ENCODE measurements around the gene ZNF620. TPM values are rescaled to one million over a fixed set of nuclear protein-coding genes. Genes with fewer than 3 reads are reported as not detected.

Gene ZNF620
- 0.66 and 1.0 TPM in 2 replicates for total RNA-seq

DNA sequence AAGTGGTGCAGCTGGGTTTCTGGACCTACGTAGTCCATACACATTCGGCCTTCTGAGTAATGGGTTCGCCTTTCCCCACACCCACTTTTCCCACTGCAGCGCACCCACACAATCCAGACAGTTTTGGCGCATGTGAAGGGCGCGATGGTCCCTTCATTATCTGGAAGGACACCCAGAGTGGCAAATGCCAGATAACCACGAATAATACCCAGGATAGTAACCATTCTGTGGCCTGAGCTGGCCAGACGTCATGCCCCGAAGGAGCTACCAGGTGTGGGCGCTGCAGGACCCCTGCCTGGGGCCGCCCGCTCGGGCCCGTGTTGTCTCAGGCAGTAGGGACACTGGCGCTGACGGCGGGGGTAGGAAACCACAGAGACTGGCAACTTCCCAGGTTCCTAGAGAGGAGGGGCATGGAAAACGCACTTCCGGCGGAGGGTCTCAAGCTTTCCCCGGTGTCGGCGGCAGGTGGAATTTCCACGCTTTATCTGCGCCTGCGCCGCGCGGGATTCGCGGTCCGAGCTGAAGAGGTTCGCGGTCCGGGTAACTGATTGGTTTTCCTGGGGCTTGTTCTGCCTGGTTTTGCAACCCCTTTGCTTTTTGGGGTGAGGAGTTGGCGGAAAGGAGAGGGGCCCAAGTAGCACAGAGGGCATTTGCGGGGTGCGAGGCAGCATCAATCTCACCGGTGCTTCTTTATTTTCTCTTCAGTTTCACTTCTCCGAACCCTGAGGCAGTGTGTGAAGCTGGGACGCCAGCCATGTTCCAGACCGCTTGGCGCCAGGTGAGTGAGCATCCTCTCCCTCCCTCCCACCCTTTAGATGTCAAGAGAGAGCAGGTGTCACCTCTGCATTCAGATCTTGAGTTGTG lies at the start of gene ZNF620:
ZNF620 (plus strand) TSS at position 441 of the 864 bp plus-strand sequence; CDS start at position 755, 314 bp downstream.

DNA sequence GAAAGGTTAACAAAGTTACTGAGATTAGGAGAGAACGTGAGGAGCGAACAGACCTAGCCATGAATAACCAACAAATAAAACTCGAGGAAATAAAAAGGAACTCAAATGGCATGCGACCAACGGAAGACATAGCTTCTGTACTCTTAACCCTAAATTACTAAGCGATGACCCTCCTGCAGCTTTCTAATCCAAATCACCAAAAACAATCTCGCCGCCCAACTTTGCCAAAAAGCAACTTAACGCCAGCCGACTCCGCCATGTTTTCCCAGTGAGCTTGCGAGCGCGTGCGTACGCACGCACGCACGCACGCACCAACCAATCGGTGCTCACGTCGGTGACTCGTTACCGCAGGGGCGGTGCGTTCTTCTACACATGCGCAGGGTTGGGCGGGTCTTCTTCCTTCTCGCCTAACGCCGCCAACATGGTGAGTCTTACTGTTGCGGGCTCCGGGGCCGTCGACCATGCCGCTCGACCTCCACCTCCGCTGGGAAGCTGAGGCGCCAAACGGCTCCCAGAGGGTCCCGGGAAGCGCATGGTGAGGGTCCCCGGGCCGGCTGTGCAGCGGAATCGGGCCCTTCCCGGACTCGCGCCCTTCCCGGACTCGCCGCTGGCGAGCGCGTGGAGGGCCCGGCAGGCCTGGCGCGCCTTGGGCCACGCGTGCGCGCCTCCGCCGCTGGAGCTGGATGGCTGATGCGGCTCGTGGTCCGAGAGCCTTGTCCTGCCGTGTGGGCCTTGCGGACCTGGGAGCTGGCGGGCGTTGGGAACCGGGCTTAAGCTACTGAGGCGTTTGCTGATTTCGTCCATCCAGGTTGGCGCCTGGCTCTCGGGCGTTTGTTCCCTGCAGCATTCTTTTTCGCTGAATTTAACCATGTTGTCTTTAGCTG lies 48.7 kb upstream of the ZNF620 start, which contains the start of gene RPL14:
RPL14 (plus strand) TSS at position 400 of the 884 bp plus-strand sequence; CDS start at position 533, 133 bp downstream.

DNA sequence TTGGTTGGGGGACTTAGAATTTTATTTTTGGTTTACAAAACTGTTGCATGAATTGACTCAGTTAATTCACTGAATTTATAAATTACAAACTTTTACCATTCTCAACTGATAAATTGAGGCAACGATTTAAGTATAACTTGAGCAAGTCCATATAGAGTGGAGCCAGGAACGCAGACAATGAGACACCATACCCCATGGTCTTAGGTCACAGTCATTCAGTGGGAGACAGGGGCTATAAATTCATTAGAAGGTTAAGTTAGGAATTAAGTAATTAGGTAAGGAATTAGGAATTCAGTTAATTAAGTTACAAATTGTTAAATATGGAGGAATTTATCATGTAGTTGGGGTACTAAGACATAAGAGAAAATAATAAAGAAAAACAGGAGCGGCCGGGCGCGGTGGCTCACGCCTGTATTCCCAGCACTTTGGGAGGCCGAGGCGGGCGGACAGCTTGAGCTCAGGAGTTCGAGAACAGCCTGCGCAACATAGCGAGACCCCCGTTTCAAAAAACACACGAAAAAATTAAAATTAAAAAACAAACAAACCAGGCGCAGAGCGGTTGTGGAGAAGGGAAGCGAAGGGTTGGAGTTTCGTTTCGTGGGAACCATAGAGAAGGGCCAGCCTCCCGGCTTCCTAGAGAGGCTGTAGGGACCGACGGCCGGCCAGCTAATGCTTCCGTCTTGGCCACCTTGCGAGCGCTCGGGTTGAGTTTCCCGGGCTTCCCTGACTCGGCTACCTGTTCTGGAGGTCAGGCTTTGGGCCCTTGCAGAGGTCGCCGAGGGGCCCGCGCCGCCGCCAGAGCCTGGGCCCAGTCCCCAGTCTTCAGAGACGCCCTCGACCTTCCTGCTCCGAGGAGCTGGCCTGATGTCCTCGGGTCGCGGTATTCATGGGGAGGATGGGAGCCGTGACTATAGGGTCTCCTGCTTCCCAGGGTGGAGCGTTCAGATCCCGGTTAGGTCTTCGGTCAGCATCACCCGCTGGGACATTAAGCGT lies 29.1 kb upstream of the ZNF620 start, which contains the start of gene ZNF619:
ZNF619 (plus strand) TSS at position 645 of the 993 bp plus-strand sequence. CDS start 858 bp downstream, outside the sequence.

DNA sequence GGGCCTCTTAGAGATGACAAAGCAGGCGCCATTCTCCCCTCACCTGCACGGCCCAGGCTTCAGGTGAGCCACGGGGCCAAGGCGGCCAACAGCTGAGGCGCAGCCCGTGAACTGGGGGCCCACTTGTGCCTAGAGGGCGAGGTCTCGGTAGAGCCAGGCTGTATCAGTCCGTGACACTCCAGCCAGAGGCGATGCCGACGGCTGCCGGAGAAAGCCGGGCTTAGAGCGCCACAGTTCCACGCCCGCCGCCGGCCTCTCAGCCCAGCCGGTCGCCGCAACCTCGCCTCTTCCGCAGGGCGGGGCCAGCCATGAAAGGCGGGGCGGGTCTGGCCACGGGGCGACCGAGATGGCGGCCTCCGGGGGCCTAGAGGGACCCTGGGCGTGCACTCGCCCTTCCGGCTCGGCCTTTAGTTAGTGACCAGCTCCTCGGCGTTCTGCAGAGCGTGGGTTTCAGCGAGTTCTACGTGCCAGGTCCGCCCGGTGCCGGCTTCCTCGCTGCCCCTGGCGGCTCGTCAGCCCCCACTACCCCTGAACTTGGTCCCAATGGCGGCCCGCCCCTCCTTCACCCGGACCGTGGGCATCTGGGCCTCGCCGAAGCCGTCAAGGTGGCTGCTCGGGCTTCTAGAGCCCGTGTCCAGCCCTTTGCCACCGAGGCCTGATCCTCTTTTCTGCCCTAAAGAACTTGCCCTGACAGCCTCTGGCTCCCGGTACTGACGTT lies 18.9 kb downstream of the ZNF620 start, which contains the start of gene ZNF621:
ZNF621 (plus strand) TSS at position 393 of the 718 bp plus-strand sequence. CDS start 881 bp downstream, outside the sequence.

Other genes starting within 250 kb of the ZNF620 start
- 12.9 and 24.4 TPM in 2 replicates for gene EIF1B, start 196.3 kb upstream of the ZNF620 start, total RNA-seq
- 0.17 TPM in 1 of 2 replicates, not detected in the other for gene ENTPD3, start 118.9 kb upstream of the ZNF620 start, total RNA-seq
- gene RPL14, start 48.7 kb upstream of the ZNF620 start, total RNA-seq: 292 and 396 TPM in 2 replicates
- 7.9 and 8.1 TPM in 2 replicates for gene ZNF619, start 28.9 kb upstream of the ZNF620 start, total RNA-seq
- gene ZNF621, start 18.9 kb downstream of the ZNF620 start, total RNA-seq: 18.7 and 22.8 TPM in 2 replicates

All from smooth muscle cell of trachea (primary cell).